ENCODE data around the gene DNAJB6. TPM values are rescaled to one million over a fixed set of nuclear protein-coding genes. Genes with fewer than 3 reads are reported as not detected.

Gene DNAJB6
- total and polyA plus RNA-seq, 7 experiments from 2014 or later, result 79.8 to 219 (median 114) TPM

DNA sequence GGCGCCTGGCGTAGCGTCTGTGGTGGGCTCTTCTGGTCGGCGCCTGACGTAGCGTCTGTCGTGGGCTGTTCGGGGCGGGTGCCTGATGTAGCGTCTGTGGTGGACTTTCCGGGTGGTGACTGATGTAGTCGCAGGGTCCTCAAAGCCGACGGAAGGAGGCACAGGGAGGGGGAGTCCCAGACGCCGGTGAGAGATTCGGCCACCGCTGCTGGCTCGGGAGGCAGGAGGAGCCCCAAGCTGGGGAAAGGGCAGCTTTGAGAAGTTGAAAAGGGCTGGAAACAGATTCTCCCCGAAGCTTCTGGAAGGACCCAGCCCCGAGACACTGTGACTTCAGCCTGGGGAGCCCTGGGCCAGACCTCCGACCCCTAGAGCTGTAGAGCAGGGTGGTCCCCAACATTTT, 105.7 kb downstream of the DNAJB6 start:
- Mint-ChIP-seq H3K36me3 (peaks cover 0 to 4% (median 0%) of the 10 kb centered on the region in 5 donors), H3K4me3 (no peak overlapping the region), H3K27me3 (peaks cover 0 to 4% (median 0%) of the 10 kb centered on the region in 5 donors), H3K9me3 (peaks cover 0 to 4% (median 0%) of the 10 kb centered on the region in 11 donors), H3K27ac (no peak overlapping the region), H3K4me1 (no peaks in the 10 kb centered on the region)
- Histone ChIP-seq H3K27ac (ENCODE audit: low read depth, low read length) (no peak overlapping the region), H3K9me3 (ENCODE audit: control insufficient read depth in 2 of 3, low read length in 3 of 3) (no peaks in the 10 kb centered on the region), H3K27me3 (ENCODE audit: control insufficient read depth in 2 of 2, insufficient read depth in 2 of 2, low read length in 2 of 2) (no peaks in the 10 kb centered on the region), H3K4me1 (ENCODE audit: control insufficient read depth in 2 of 2, insufficient read depth in 2 of 2, low read length in 2 of 2) (no peaks in the 10 kb centered on the region), H3K36me3 (ENCODE audit: control insufficient read depth in 2 of 3, insufficient read depth in 3 of 3, low read length in 3 of 3) (no peaks in the 10 kb centered on the region), H3K4me3 (ENCODE audit: low read length) (no peak overlapping the region)
- intact Hi-C loops (cut with micrococcal nuclease), result no loop called here
- DNase-seq (no peak), ATAC-seq (peak; percentile 62)
- CTCF ChIA-PET, result no interaction called here
- POLR2A ChIA-PET, result no interaction called here

DNA sequence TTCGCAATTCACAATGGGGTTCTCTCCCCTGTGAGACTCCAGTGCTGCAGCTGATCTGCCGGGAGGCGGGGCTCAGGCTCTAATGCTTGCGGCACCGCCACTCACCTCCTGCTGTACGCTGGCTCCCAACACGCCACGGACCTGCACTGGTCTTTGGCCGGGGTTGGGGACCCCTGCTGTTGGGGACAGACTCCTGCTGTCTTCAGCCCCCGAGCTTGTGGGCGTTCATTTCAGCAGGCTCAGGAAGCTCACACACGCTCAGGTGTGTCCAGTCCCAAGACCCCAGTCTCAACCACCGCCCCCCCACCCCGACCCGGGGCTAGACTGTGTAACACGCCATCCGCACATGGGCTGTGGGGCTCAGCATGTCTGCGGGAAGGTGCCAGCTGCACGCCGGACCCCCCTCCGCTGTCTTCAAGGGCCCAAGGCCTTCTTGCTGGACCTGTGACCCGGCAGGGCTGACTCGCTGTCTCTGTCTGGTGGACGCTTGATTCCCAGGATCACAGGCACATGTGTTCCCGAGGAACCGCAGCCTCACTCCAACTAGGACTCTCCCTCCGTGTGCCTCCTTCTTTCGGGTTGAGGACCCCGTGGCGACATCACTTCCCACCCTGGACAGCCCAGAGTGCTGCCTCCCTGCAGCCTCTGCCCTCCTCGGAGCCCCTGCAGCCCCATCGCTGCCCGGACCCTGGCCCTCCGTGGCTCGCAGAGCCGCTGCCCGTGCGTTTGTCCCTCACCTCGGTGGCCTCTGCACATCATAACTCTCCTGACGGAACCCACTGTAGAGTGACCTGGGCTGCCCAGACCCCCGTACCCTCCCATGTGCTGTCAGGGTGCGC, 106.4 kb downstream of the DNAJB6 start:
- DNase-seq, result no peak
- no peaks in the 10 kb centered on the region for H3K36me3 ChIP-seq (ENCODE audit: control insufficient read depth in 2 of 3, insufficient read depth in 3 of 3, low read length in 3 of 3)
- Mint-ChIP-seq H3K36me3 (peaks cover 0 to 4% (median 0%) of the 10 kb centered on the region in 5 donors), H3K4me1 (no peaks in the 10 kb centered on the region), H3K9me3 (peaks cover 0 to 4% (median 0%) of the 10 kb centered on the region in 11 donors), H3K27me3 (peaks cover 0 to 7% (median 0%) of the 10 kb centered on the region in 5 donors), H3K4me3 (no peak overlapping the region), H3K27ac (no peak overlapping the region)
- ATAC-seq, result peak; percentile 43
- H3K27me3 ChIP-seq (ENCODE audit: control insufficient read depth in 2 of 2, insufficient read depth in 2 of 2, low read length in 2 of 2), result no peaks in the 10 kb centered on the region
- ChIA-PET POLR2A (interaction anchor here (0.6 kb wide), 1 partner anchor 27 kb away, joined by 3 read pairs; no protein-coding TSS in a partner anchor), CTCF (no interaction called here)
- H3K9me3 ChIP-seq (ENCODE audit: control insufficient read depth in 2 of 3, low read length in 3 of 3), result no peaks in the 10 kb centered on the region
- no peak overlapping the region for H3K27ac ChIP-seq (ENCODE audit: low read depth, low read length)
- no peak overlapping the region for H3K4me3 ChIP-seq (ENCODE audit: low read length)
- intact Hi-C loops (cut with micrococcal nuclease), result no loop called here
- no peaks in the 10 kb centered on the region for H3K4me1 ChIP-seq (ENCODE audit: control insufficient read depth in 2 of 2, insufficient read depth in 2 of 2, low read length in 2 of 2)

GRCh38 chr7:157444011-157444842, 107.4 kb downstream of the DNAJB6 start:
- ATAC-seq, result no peak
- Histone ChIP-seq H3K36me3 (ENCODE audit: control insufficient read depth in 2 of 3, insufficient read depth in 3 of 3, low read length in 3 of 3) (no peaks in the 10 kb centered on the region), H3K9me3 (ENCODE audit: control insufficient read depth in 2 of 3, low read length in 3 of 3) (no peaks in the 10 kb centered on the region), H3K4me1 (ENCODE audit: control insufficient read depth in 2 of 2, insufficient read depth in 2 of 2, low read length in 2 of 2) (no peaks in the 10 kb centered on the region), H3K4me3 (ENCODE audit: low read length) (no peak overlapping the region), H3K27me3 (ENCODE audit: control insufficient read depth in 2 of 2, insufficient read depth in 2 of 2, low read length in 2 of 2) (no peaks in the 10 kb centered on the region), H3K27ac (ENCODE audit: low read depth, low read length) (no peak overlapping the region)
- intact Hi-C loops (cut with micrococcal nuclease), result no loop called here
- H3K36me3 Mint-ChIP-seq, result peaks cover 0 to 4% (median 0%) of the 10 kb centered on the region in 5 donors
- no peak overlapping the region for H3K4me3 Mint-ChIP-seq
- H3K27ac Mint-ChIP-seq, result no peak overlapping the region
- peaks cover 0 to 7% (median 0%) of the 10 kb centered on the region in 5 donors for H3K27me3 Mint-ChIP-seq
- no peak for DNase-seq
- H3K4me1 Mint-ChIP-seq, result no peaks in the 10 kb centered on the region
- H3K9me3 Mint-ChIP-seq, result peaks cover 0 to 4% (median 0%) of the 10 kb centered on the region in 11 donors
- POLR2A ChIA-PET, result no interaction called here
- CTCF ChIA-PET, result interaction anchor here (0.6 kb wide), 1 partner anchor 13 kb away, joined by 3 read pairs; no protein-coding TSS in a partner anchor

GRCh38 chr7:157444843-157445135, 108.0 kb downstream of the DNAJB6 start:
- ATAC-seq (no peak), DNase-seq (no peak)
- CTCF ChIA-PET, result no interaction called here
- intact Hi-C loops (cut with micrococcal nuclease), result no loop called here
- Mint-ChIP-seq H3K27ac (no peak overlapping the region), H3K27me3 (peaks cover 0 to 6% (median 0%) of the 10 kb centered on the region in 5 donors), H3K9me3 (peaks cover 0 to 2% (median 0%) of the 10 kb centered on the region in 11 donors), H3K36me3 (peaks cover 0 to 4% (median 0%) of the 10 kb centered on the region in 5 donors), H3K4me3 (no peak overlapping the region), H3K4me1 (no peaks in the 10 kb centered on the region)
- POLR2A ChIA-PET, result no interaction called here
- no peak overlapping the region for H3K27ac ChIP-seq (ENCODE audit: low read depth, low read length)
- H3K4me3 ChIP-seq (ENCODE audit: low read length), result no peak overlapping the region
- H3K36me3 ChIP-seq (ENCODE audit: control insufficient read depth in 2 of 3, insufficient read depth in 3 of 3, low read length in 3 of 3), result no peaks in the 10 kb centered on the region
- H3K4me1 ChIP-seq (ENCODE audit: control insufficient read depth in 2 of 2, insufficient read depth in 2 of 2, low read length in 2 of 2), result no peaks in the 10 kb centered on the region
- no peaks in the 10 kb centered on the region for H3K27me3 ChIP-seq (ENCODE audit: control insufficient read depth in 2 of 2, insufficient read depth in 2 of 2, low read length in 2 of 2)
- no peaks in the 10 kb centered on the region for H3K9me3 ChIP-seq (ENCODE audit: control insufficient read depth in 2 of 3, low read length in 3 of 3)

- Histone ChIP-seq H3K9me3 (ENCODE audit: control insufficient read depth in 2 of 3, low read length in 3 of 3) (no peaks in the 10 kb centered on the region), H3K27me3 (ENCODE audit: control insufficient read depth in 2 of 2, insufficient read depth in 2 of 2, low read length in 2 of 2) (no peaks in the 10 kb centered on the region), H3K4me1 (ENCODE audit: control insufficient read depth in 2 of 2, insufficient read depth in 2 of 2, low read length in 2 of 2) (no peaks in the 10 kb centered on the region), H3K36me3 (ENCODE audit: control insufficient read depth in 2 of 3, insufficient read depth in 3 of 3, low read length in 3 of 3) (no peaks in the 10 kb centered on the region), H3K4me3 (ENCODE audit: low read length) (no peak overlapping the region), H3K27ac (ENCODE audit: low read depth, low read length) (no peak overlapping the region)
- H3K4me3 Mint-ChIP-seq, result no peak overlapping the region
- ChIA-PET CTCF (no interaction called here), POLR2A (no interaction called here)
- no peak for ATAC-seq
- intact Hi-C loops (cut with micrococcal nuclease), result no loop called here
- peaks cover 0 to 5% (median 0%) of the 10 kb centered on the region in 5 donors for H3K36me3 Mint-ChIP-seq
- no peak for DNase-seq
- H3K27me3 Mint-ChIP-seq, result peaks cover 0 to 9% (median 0%) of the 10 kb centered on the region in 5 donors
- H3K4me1 Mint-ChIP-seq, result no peaks in the 10 kb centered on the region
- peaks cover 0 to 5% (median 2%) of the 10 kb centered on the region in 11 donors for H3K9me3 Mint-ChIP-seq
- H3K27ac Mint-ChIP-seq, result no peak overlapping the region
These were observed 108.6 kb downstream of the DNAJB6 start for GRCh38 chr7:157445246-157445955.

DNA sequence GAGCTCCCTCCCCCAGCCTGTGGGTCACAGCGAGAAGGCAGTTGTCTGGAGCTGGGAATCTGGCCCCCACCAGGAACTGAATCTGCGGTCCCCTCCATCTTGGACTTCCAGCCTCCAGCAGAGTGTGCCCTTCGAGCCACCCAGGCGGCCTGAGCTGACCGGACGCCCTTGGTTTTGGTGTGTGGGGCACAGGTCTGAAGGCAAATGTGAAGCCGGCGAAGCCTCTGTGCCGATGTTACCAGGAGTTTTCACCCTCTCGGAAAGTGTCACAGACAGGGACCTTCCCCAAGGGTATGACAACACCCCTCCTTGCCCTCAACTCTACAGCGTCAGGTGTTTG, 109.1 kb downstream of the DNAJB6 start:
- no peak overlapping the region for H3K27ac ChIP-seq (ENCODE audit: low read depth, low read length)
- peaks cover 0 to 5% (median 2%) of the 10 kb centered on the region in 11 donors for H3K9me3 Mint-ChIP-seq
- intact Hi-C loops (cut with micrococcal nuclease), result no loop called here
- CTCF ChIA-PET, result no interaction called here
- ATAC-seq, result no peak
- H3K27me3 ChIP-seq (ENCODE audit: control insufficient read depth in 2 of 2, insufficient read depth in 2 of 2, low read length in 2 of 2), result no peaks in the 10 kb centered on the region
- H3K4me1 Mint-ChIP-seq, result no peaks in the 10 kb centered on the region
- DNase-seq, result no peak
- H3K27ac Mint-ChIP-seq, result no peak overlapping the region
- peaks cover 0 to 12% (median 0%) of the 10 kb centered on the region in 5 donors for H3K27me3 Mint-ChIP-seq
- POLR2A ChIA-PET, result interaction anchor here (0.5 kb wide), 1 partner anchor 252 kb away, joined by 3 read pairs; no protein-coding TSS in a partner anchor
- H3K36me3 Mint-ChIP-seq, result peaks cover 0 to 5% (median 0%) of the 10 kb centered on the region in 5 donors
- no peaks in the 10 kb centered on the region for H3K9me3 ChIP-seq (ENCODE audit: control insufficient read depth in 2 of 3, low read length in 3 of 3)
- no peaks in the 10 kb centered on the region for H3K4me1 ChIP-seq (ENCODE audit: control insufficient read depth in 2 of 2, insufficient read depth in 2 of 2, low read length in 2 of 2)
- no peak overlapping the region for H3K4me3 Mint-ChIP-seq
- no peak overlapping the region for H3K4me3 ChIP-seq (ENCODE audit: low read length)
- no peaks in the 10 kb centered on the region for H3K36me3 ChIP-seq (ENCODE audit: control insufficient read depth in 2 of 3, insufficient read depth in 3 of 3, low read length in 3 of 3)

All from naive thymus-derived CD4-positive, alpha-beta T cell (primary cell).